MM.1S (cell line): ENCODE results near the gene SUGP1.

Source experiments
- DNase-seq: peaks from one replicate; pipeline ENCODE4 v3.0.0-alpha.2; 2015
- H2AFZ ChIP-seq: fragments of 300-600 bp; sonication (generic); 2 replicates; pipeline ENCODE4 v1.6.0; 2016; ENCODE audit warnings: antibody characterized with exemption, low read length
- H3F3A ChIP-seq: fragments of 300-600 bp; sonication (generic); 2 replicates; pipeline ENCODE4 v1.6.1; 2016; ENCODE audit warnings: mild to moderate bottlenecking, antibody characterized with exemption, low read length, moderate library complexity, mixed read lengths; ENCODE audit not compliant: insufficient read depth
- H3K27ac ChIP-seq: fragments of 300-600 bp; sonication (generic); 2 replicates; pipeline ENCODE4 v1.5.1; 2016; ENCODE audit warnings: mild to moderate bottlenecking, low read length
- H3K27me3 ChIP-seq: fragments of 300-600 bp; sonication (generic); replicated peaks from 2 replicates; pipeline ENCODE4 v1.6.0; 2016; ENCODE audit warnings: low read length; ENCODE audit not compliant: insufficient read depth
- H3K36me3 ChIP-seq: fragments of 300-600 bp; sonication (generic); replicated peaks from 2 replicates; pipeline ENCODE4 v1.6.1; 2016; ENCODE audit warnings: mild to moderate bottlenecking, low read length, mixed read lengths; ENCODE audit not compliant: insufficient read depth
- H3K4me1 ChIP-seq: fragments of 300-600 bp; sonication (generic); 2 replicates; pipeline ENCODE4 v1.6.1; 2016; ENCODE audit warnings: low read length, mixed read lengths
- H3K4me2 ChIP-seq: fragments of 300-600 bp; sonication (generic); 2 replicates; pipeline ENCODE4 v1.6.0; 2016; ENCODE audit warnings: low read depth, low read length
- H3K4me3 ChIP-seq: fragments of 300-600 bp; sonication (generic); 2 replicates; pipeline ENCODE4 v1.5.1; 2016; ENCODE audit warnings: low read length, mixed read lengths
- H3K79me2 ChIP-seq: fragments of 300-600 bp; sonication (generic); 2 replicates; pipeline ENCODE4 v1.6.1; 2016; ENCODE audit warnings: mixed run types, low read length, mixed read lengths
- H3K9ac ChIP-seq: fragments of 300-600 bp; sonication (generic); 2 replicates; pipeline ENCODE4 v1.6.1; 2016; ENCODE audit warnings: low read length, mixed read lengths
- H3K9me2 ChIP-seq: fragments of 300-600 bp; sonication (generic); replicated peaks from 2 replicates; pipeline ENCODE4 v1.6.1; 2016; ENCODE audit warnings: mild to moderate bottlenecking, low read length, mixed read lengths; ENCODE audit not compliant: insufficient read depth
- H3K9me3 ChIP-seq: fragments of 300-600 bp; sonication (generic); replicated peaks from 2 replicates; pipeline ENCODE4 v1.6.1; 2016; ENCODE audit warnings: mild to moderate bottlenecking, low read length, mixed read lengths; ENCODE audit not compliant: insufficient read depth
- H4K20me1 ChIP-seq: fragments of 300-600 bp; sonication (generic); 2 replicates; pipeline ENCODE4 v1.6.1; 2016; ENCODE audit warnings: mild to moderate bottlenecking, low read length, moderate library complexity, mixed read lengths; ENCODE audit not compliant: insufficient read depth
- CTCF ChIP-seq: fragments of 300-600 bp; sonication (generic); IDR thresholded peaks from 2 replicates; pipeline ENCODE4 v1.5.1; 2016; ENCODE audit warnings: antibody characterized with exemption, low read length, mixed read lengths
- EZH2 ChIP-seq: fragments of 300-600 bp; sonication (generic); optimal IDR thresholded peaks from 2 replicates; pipeline ENCODE3; 2017; ENCODE audit warnings: low read depth, mild to moderate bottlenecking, antibody characterized with exemption, low read length, mixed read lengths
- EZH2phosphoT487 ChIP-seq: fragments of 300-600 bp; sonication (generic); IDR thresholded peaks from 2 replicates; pipeline ENCODE4 v1.6.1; 2018; ENCODE audit warnings: antibody characterized with exemption, low read length

Gene SUGP1

DNA sequence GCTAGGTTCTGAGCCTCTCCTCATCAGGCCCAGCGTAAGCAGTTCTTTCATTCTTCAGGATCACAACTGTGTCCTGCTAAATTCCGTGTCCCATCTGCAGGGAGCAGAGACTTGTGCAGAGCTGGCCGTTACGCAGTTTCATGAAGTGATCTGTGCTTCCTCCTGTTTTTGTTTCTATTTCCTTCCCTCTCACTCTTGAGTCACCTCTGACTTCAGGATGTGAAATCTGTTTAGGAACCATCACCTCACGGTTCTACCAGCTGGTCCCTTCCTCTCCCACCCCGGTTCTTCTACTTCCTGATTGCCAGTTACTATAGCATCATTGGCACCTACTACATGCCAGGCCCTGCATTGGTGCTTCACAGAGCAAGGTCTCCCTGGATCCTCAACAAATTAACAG lies 8.8 kb upstream of the SUGP1 start:
- H2AFZ ChIP-seq, result no peak overlapping the region
- no peaks in the 10 kb centered on the region for H3K9me2 ChIP-seq
- H3K36me3 ChIP-seq, result peaks cover 4% of the 10 kb centered on the region; the same call in 1 of the 2 replicates
- TF ChIP-seq EZH2, result no peak
- TF ChIP-seq CTCF, result no peak
- TF ChIP-seq EZH2phosphoT487, result no peak
- H3K79me2 ChIP-seq, result peaks cover 75% of the 10 kb centered on the region
- no peak overlapping the region; the same call in 1 of the 2 replicates for H3K27ac ChIP-seq
- H3K4me1 ChIP-seq, result no peaks in the 10 kb centered on the region
- H3K9me3 ChIP-seq, result no peaks in the 10 kb centered on the region
- no peak overlapping the region for H3K9ac ChIP-seq
- no peak overlapping the region for H3K4me2 ChIP-seq
- H3F3A ChIP-seq, result no peaks in the 10 kb centered on the region
- no peaks in the 10 kb centered on the region for H4K20me1 ChIP-seq
- no peak overlapping the region for H3K4me3 ChIP-seq
- DNase-seq, result no peak
- no peaks in the 10 kb centered on the region for H3K27me3 ChIP-seq

GRCh38 chr19:19327672-19328071 lies 7.4 kb upstream of the SUGP1 start:
- H3F3A ChIP-seq, result no peaks in the 10 kb centered on the region
- DNase-seq, result no peak
- H3K9me3 ChIP-seq, result no peaks in the 10 kb centered on the region
- TF ChIP-seq EZH2phosphoT487, result no peak
- no peak for TF ChIP-seq CTCF
- TF ChIP-seq EZH2, result no peak
- no peaks in the 10 kb centered on the region for H3K27me3 ChIP-seq
- no peak overlapping the region for H3K27ac ChIP-seq
- H3K9me2 ChIP-seq, result no peaks in the 10 kb centered on the region
- no peak overlapping the region for H2AFZ ChIP-seq
- no peak overlapping the region for H3K9ac ChIP-seq
- no peaks in the 10 kb centered on the region for H3K4me1 ChIP-seq
- H3K4me3 ChIP-seq, result no peak overlapping the region
- H4K20me1 ChIP-seq, result no peaks in the 10 kb centered on the region
- H3K36me3 ChIP-seq, result peaks cover 4% of the 10 kb centered on the region; the same call in 1 of the 2 replicates
- peaks cover 78% of the 10 kb centered on the region for H3K79me2 ChIP-seq
- no peak overlapping the region for H3K4me2 ChIP-seq

DNA sequence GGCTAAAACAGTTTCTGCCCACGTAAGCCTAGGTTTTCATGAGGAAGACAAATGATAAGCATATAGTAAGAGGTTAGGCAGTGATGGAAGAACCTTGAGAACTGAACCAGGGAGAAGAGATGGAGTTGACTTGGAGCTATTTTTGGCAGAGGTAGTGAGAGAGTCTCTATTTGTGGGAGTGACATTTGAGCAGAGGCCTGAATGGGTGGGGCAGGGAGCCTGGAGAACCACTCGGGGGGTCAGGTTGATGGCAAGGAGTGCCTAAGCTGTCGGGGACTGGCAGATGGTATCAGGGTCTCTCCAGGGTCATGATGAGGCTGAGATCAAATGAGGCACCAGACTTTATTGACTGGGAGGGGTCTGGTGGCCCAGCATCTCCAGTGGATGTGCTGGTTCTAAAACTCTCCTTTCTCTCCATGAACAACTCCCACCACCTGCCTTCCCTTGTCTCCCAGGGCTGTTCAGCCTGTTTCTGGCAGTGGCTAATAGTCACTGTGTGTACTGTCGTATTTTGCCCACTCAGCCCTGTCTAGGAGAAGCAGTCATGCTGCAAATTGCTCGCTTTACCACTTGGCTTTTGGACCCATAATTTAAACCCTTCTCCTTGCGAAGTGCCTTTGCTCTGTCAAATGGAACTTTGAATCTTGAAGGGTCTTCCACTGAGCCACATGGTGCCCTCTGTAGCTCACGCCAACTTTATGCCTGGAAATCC lies 3.9 kb upstream of the SUGP1 start:
- no peaks in the 10 kb centered on the region; the same call in 1 of the 2 replicates for H3K4me1 ChIP-seq
- no peaks in the 10 kb centered on the region for H3K9me2 ChIP-seq
- H3K36me3 ChIP-seq, result peaks cover 4% of the 10 kb centered on the region; the same call in 1 of the 2 replicates
- no peak overlapping the region for H3K4me3 ChIP-seq
- no peak overlapping the region for H3K9ac ChIP-seq
- H3K79me2 ChIP-seq, result peaks cover 86% of the 10 kb centered on the region
- no peak for DNase-seq
- no peaks in the 10 kb centered on the region for H4K20me1 ChIP-seq
- H3K9me3 ChIP-seq, result no peaks in the 10 kb centered on the region
- H3K4me2 ChIP-seq, result no peak overlapping the region
- H3F3A ChIP-seq, result no peaks in the 10 kb centered on the region
- no peak overlapping the region for H3K27ac ChIP-seq
- TF ChIP-seq EZH2phosphoT487 (no peak), CTCF (no peak), EZH2 (no peak)
- no peaks in the 10 kb centered on the region for H3K27me3 ChIP-seq
- no peak overlapping the region for H2AFZ ChIP-seq
